B cell (primary cell): ENCODE results near the gene NXNL1. TPM values are rescaled to one million over a fixed set of nuclear protein-coding genes. Genes with fewer than 3 reads are reported as not detected.

ENCODE experiments used
- ATAC-seq: fragments of 200-7000 bp; cut with Tn5 transposase; one replicate; pipeline ENCODE4 v1.10.0; 2021; ENCODE audit warnings: low read depth, mild to moderate bottlenecking, moderate number of reproducible peaks, moderate library complexity
- CTCF ChIA-PET: fragments of 350-600 bp; sonication (Branson Sonifier 250); formaldehyde crosslinking; loops from one replicate; lab custom pipeline; 2021; ENCODE audit warnings: antibody characterized with exemption, inconsistent platforms; lab: Charles Lee
- POLR2A ChIA-PET: fragments of 350-600 bp; sonication (Branson Sonifier 250); formaldehyde crosslinking; loops from one replicate; lab custom pipeline; 2021; ENCODE audit warnings: antibody characterized with exemption; lab: Charles Lee
- DNase-seq: peaks from one replicate; pipeline ENCODE4 v3.0.0; 2013
- H2AFZ ChIP-seq: 2 replicates; pipeline ENCODE4 v1.6.1; 2012; ENCODE audit warnings: mild to moderate bottlenecking, low read depth, low read length; ENCODE audit not compliant: insufficient read depth, poor library complexity, severe bottlenecking
- H3K27ac ChIP-seq, 2 donors: 1 replicate in 1 of 2; 2 replicates in 1 of 2; pipeline ENCODE4 v1.5.1; 2012 to 2013; ENCODE audit warnings: low read length in 2 of 2, mild to moderate bottlenecking in 2 of 2, moderate library complexity in 1 of 2
- H3K27me3 ChIP-seq, 4 experiments: fragments of 200-600 bp in 1 of 4; sonication (generic) in 1 of 4; replicated peaks in 1 of 4; 1 replicate in 2 of 4; 2 replicates in 2 of 4; pipeline versions ENCODE4 v1.6.1 to v1.7.0; 2013 to 2016; ENCODE audit warnings: low read length in 3 of 4, mild to moderate bottlenecking in 2 of 4, mixed read lengths in 1 of 4, moderate library complexity in 1 of 4; ENCODE audit not compliant: insufficient read depth in 4 of 4, control insufficient read depth in 3 of 4; ENCODE audit errors: control extremely low read depth in 1 of 4
- H3K36me3 ChIP-seq, 2 experiments: replicated peaks in 1 of 2; 1 replicate in 1 of 2; 2 replicates in 1 of 2; pipeline versions ENCODE4 v1.6.1 to v1.7.1; 2013; ENCODE audit warnings: low read length in 1 of 2; ENCODE audit not compliant: insufficient read depth in 2 of 2, control insufficient read depth in 1 of 2; ENCODE audit errors: control extremely low read depth in 1 of 2, extremely low read depth in 1 of 2
- H3K4me1 ChIP-seq, 2 donors: fragments of 200-600 bp in 1 of 2; sonication (generic) in 1 of 2; 1 replicate in 1 of 2; 2 replicates in 1 of 2; pipeline versions ENCODE4 v1.5.1 to v1.6.1; 2013 to 2017; ENCODE audit warnings: low read length in 2 of 2; ENCODE audit not compliant: control insufficient read depth in 2 of 2, insufficient read depth in 2 of 2
- H3K4me2 ChIP-seq: replicated peaks from 2 replicates; pipeline ENCODE3; 2012; ENCODE audit warnings: mild to moderate bottlenecking, low read depth, low read length; ENCODE audit not compliant: poor library complexity, severe bottlenecking
- H3K4me3 ChIP-seq, 5 experiments: fragments of 200-600 bp in 1 of 5; sonication (generic) in 1 of 5; 1 replicate in 3 of 5; 2 replicates in 2 of 5; pipeline versions ENCODE4 v1.5.1 to v1.7.0; 2011 to 2016; ENCODE audit warnings: low read length in 4 of 5, mild to moderate bottlenecking in 4 of 5, low read depth in 2 of 5, control low read depth in 1 of 5, moderate library complexity in 1 of 5; ENCODE audit not compliant: insufficient read depth in 1 of 5; ENCODE audit errors: control extremely low read depth in 1 of 5, extremely low read depth in 1 of 5
- H3K79me2 ChIP-seq: fragments of 200-600 bp; sonication (generic); one replicate; pipeline ENCODE4 v1.6.0; 2016; ENCODE audit warnings: low read length; ENCODE audit not compliant: control insufficient read depth, insufficient read depth
- H3K9ac ChIP-seq: fragments of 200-600 bp; sonication (generic); 2 replicates; pipeline ENCODE4 v1.6.1; 2017; ENCODE audit warnings: mild to moderate bottlenecking, low read length, moderate library complexity
- H3K9me3 ChIP-seq, 3 donors: one replicate each; pipeline versions ENCODE4 v1.6.1 to v1.7.1; 2013; ENCODE audit warnings: low read length in 2 of 3; ENCODE audit not compliant: control insufficient read depth in 2 of 3, insufficient read depth in 1 of 3; ENCODE audit errors: control extremely low read depth in 1 of 3
- H4K20me1 ChIP-seq: 2 replicates; pipeline ENCODE4 v1.6.0; 2012; ENCODE audit warnings: mild to moderate bottlenecking, low read length; ENCODE audit not compliant: insufficient read depth, control insufficient read depth, poor library complexity, severe bottlenecking
- H3K27ac Mint-ChIP-seq: one replicate; pipeline ENCODE4 v1.8.0; 2021; ENCODE audit warnings: mixed read lengths
- H3K27me3 Mint-ChIP-seq: one replicate; pipeline ENCODE4 v1.8.0; 2021; ENCODE audit warnings: mixed read lengths
- H3K4me1 Mint-ChIP-seq: one replicate; pipeline ENCODE4 v1.8.0; 2021; ENCODE audit warnings: mixed read lengths
- H3K4me3 Mint-ChIP-seq: one replicate; pipeline ENCODE4 v1.8.0; 2021; ENCODE audit warnings: mixed read lengths
- H3K9me3 Mint-ChIP-seq: one replicate; pipeline ENCODE4 v1.8.0; 2022; ENCODE audit warnings: mixed read lengths; ENCODE audit not compliant: insufficient read depth
- CTCF ChIP-seq: fragments of 200-600 bp; IDR thresholded peaks from one replicate; pipeline ENCODE4 v1.8.0; 2022; ENCODE audit warnings: antibody characterized with exemption, mild to moderate bottlenecking
- EZH2 ChIP-seq: IDR thresholded peaks from 2 replicates; pipeline ENCODE4 v1.6.1; 2012; ENCODE audit warnings: borderline replicate concordance, low read depth, mild to moderate bottlenecking, moderate library complexity, low read length; ENCODE audit not compliant: insufficient read depth, poor library complexity, severe bottlenecking
- WGBS: methylation state at CpG from one replicate; pipeline ENCODE4 v1.1.5; 2013; ENCODE audit warnings: missing lambda C conversion rate; ENCODE audit not compliant: insufficient coverage; 5-methylcytosine and 5-hydroxymethylcytosine counted together
- intact Hi-C: fragments of 100-400 bp; cut with micrococcal nuclease; formaldehyde crosslinking; loops from one replicate; pipeline ENCODE4 v1.10.0; 2022
- polyA plus RNA-seq: library from polyadenylated mRNA; depleted of rRNA; stranded (reverse); fragments of >200 nt; gene quantifications from 2 replicates; pipeline ENCODE4 v1.2.3, GENCODE V29; 2012
- total RNA-seq, 2 donors: library from RNA; stranded (reverse); fragments of 120-200 nt in 1 of 2; gene quantifications; 1 replicate in 1 of 2; 2 replicates in 1 of 2; pipeline versions ENCODE4 v1.2.3 to v1.2.4, GENCODE V29; 2013 to 2022

The NXNL1 gene
- total and polyA plus RNA-seq, 2 donors (not counting 1 experiment from before 2014, with no cell fraction given): not detected

- ChIA-PET CTCF (interaction anchor here (0.8 to 2.2 kb wide), 2 partner anchors 9 to 18 kb away, joined by 3 to 8 read pairs; no protein-coding TSS in a partner anchor), POLR2A (no interaction called here)
- Mint-ChIP-seq H3K27ac (no peak overlapping the region), H3K27me3 (peaks cover 25% of the 10 kb centered on the region), H3K4me1 (peaks cover 11% of the 10 kb centered on the region), H3K4me3 (peak overlapping the region; percentile 48), H3K9me3 (no peaks in the 10 kb centered on the region)
- ATAC-seq (no peak), DNase-seq (peak; percentile 25)
- WGBS: 19% methylated on average over 4 of the region's 5 CpGs
- no peaks in the 10 kb centered on the region for H3K79me2 ChIP-seq
- intact Hi-C loops: loop anchor here (10.0 kb wide), 1 partner anchor 407 kb away; the partner anchor contains the start of gene RPL18A
- H3K4me1 ChIP-seq: peaks cover 5 to 10% of the 10 kb centered on the region in 2 donors
- no peak overlapping the region for H3K27ac ChIP-seq
- peak overlapping the region; percentile 79 for H3K4me2 ChIP-seq
- H3K9ac ChIP-seq: no peak overlapping the region
- H3K27me3 ChIP-seq: peaks cover 0 to 49% (median 13%) of the 10 kb centered on the region in 4 experiments
- TF ChIP-seq CTCF (no peak), EZH2 (no peak)
- no peaks in the 10 kb centered on the region for H4K20me1 ChIP-seq
- H3K36me3 ChIP-seq: no peaks in the 10 kb centered on the region
- no peak overlapping the region for H3K4me3 ChIP-seq
- H2AFZ ChIP-seq: no peak overlapping the region
- peaks cover 0 to 2% (median 0%) of the 10 kb centered on the region in 3 donors for H3K9me3 ChIP-seq
These were observed 13.0 kb downstream of the NXNL1 start for GRCh38 chr19:17447704-17448130.

- H3K4me2 ChIP-seq: no peak overlapping the region
- no peaks in the 10 kb centered on the region for H3K36me3 ChIP-seq
- TF ChIP-seq CTCF (no peak), EZH2 (no peak)
- H3K4me3 Mint-ChIP-seq: no peak overlapping the region
- H3K9ac ChIP-seq: no peak overlapping the region
- H4K20me1 ChIP-seq: no peaks in the 10 kb centered on the region
- H3K27me3 ChIP-seq: peaks cover 0 to 30% (median 11%) of the 10 kb centered on the region in 4 experiments
- H3K79me2 ChIP-seq: no peaks in the 10 kb centered on the region
- DNase-seq (no peak), ATAC-seq (no peak)
- H3K9me3 Mint-ChIP-seq: peaks cover 2% of the 10 kb centered on the region
- intact Hi-C loops: loop anchor here (10.0 kb wide), 1 partner anchor 409 kb away; the partner anchor contains the start of gene RPL18A
- H2AFZ ChIP-seq: no peak overlapping the region
- H3K27ac Mint-ChIP-seq: no peak overlapping the region
- H3K27me3 Mint-ChIP-seq: peaks cover 16% of the 10 kb centered on the region
- H3K27ac ChIP-seq: no peak overlapping the region
- H3K4me3 ChIP-seq: no peak overlapping the region
- H3K4me1 ChIP-seq: peaks cover 5 to 10% of the 10 kb centered on the region in 2 donors
- H3K4me1 Mint-ChIP-seq: peaks cover 11% of the 10 kb centered on the region
- 100% methylated on average over 1 of the region's 1 CpG for WGBS
- ChIA-PET POLR2A (no interaction called here), CTCF (no interaction called here)
- peaks cover 0 to 5% (median 3%) of the 10 kb centered on the region in 3 donors for H3K9me3 ChIP-seq
These were observed 15.1 kb downstream of the NXNL1 start for GRCh38 chr19:17445526-17446165.
